Measurements from ENCODE around the gene SUV39H1. TPM values are rescaled to one million over a fixed set of nuclear protein-coding genes. Genes with fewer than 3 reads are reported as not detected.

The SUV39H1 gene
- total RNA-seq, 6 donors from 2014 or later = 1.2 to 7.3 (median 6.0) TPM

DNA sequence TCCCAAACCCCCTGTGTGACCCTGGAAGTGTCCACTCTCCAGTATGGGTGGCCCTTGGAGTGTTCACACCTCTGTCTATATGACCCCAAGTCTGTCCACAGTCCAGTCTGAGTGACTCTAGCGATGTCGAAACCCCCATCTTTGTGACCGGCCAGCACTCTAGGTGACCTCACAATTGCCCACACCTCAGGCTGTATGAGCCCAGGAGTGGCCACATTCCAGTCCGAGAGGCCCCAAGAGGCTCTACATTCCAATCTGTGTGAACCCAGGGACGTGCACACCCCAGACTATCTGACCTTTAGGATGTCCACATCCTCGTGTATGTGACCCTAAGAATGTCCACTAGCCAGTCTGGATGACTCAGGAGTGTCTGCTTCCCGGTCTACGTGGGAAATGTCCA, 57.7 kb downstream of the SUV39H1 start:
- H3K27ac ChIP-seq = no peak overlapping the region
- peak in 1 of 2 donors; percentile 32 for ATAC-seq (ENCODE audit: low FRiP score in 2 of 2)
- DNase-seq = no peak
- WGBS, 2 donors = 70% methylated on average over 8 of the region's 8 CpGs; no CpG with 5 or more reads in 1 of the 2 donors
- no peaks in the 10 kb centered on the region for H3K36me3 ChIP-seq
- peaks cover 0 to 5% (median 0%) of the 10 kb centered on the region in 4 donors for H3K27me3 ChIP-seq
- no peak for TF ChIP-seq POLR2AphosphoS5 (IDR thresholded peaks at IDR 0.05)
- no peak for TF ChIP-seq EP300 (IDR thresholded peaks at IDR 0.05)
- TF ChIP-seq, protein P1, sequence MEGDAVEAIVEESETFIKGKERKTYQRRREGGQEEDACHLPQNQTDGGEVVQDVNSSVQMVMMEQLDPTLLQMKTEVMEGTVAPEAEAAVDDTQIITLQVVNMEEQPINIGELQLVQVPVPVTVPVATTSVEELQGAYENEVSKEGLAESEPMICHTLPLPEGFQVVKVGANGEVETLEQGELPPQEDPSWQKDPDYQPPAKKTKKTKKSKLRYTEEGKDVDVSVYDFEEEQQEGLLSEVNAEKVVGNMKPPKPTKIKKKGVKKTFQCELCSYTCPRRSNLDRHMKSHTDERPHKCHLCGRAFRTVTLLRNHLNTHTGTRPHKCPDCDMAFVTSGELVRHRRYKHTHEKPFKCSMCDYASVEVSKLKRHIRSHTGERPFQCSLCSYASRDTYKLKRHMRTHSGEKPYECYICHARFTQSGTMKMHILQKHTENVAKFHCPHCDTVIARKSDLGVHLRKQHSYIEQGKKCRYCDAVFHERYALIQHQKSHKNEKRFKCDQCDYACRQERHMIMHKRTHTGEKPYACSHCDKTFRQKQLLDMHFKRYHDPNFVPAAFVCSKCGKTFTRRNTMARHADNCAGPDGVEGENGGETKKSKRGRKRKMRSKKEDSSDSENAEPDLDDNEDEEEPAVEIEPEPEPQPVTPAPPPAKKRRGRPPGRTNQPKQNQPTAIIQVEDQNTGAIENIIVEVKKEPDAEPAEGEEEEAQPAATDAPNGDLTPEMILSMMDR (IDR thresholded peaks at IDR 0.05) = no peak
- TF ChIP-seq POLR2A (IDR thresholded peaks at IDR 0.05) = no peak
- no peaks in the 10 kb centered on the region for H3K4me1 ChIP-seq
- H3K4me3 ChIP-seq = no peak overlapping the region
- H3K9me3 ChIP-seq = no peaks in the 10 kb centered on the region

Small RNA genes within 50 kb of the gene (small RNA-seq; reads per million reads assigned to genes)
- 0 reads per million in 4 donors for gene RNU6-1056P

Other genes starting within 250 kb of the SUV39H1 start
- 10 to 100 TPM; 10.2 to 32.4 (median 17.9) TPM for gene SLC38A5, start 226.5 kb upstream of the SUV39H1 start, total RNA-seq
- 10 to 100 TPM; 25.2 to 49.1 (median 42.8) TPM for gene FTSJ1, start 220.5 kb upstream of the SUV39H1 start, total RNA-seq
- gene PORCN, start 187.7 kb upstream of the SUV39H1 start, total RNA-seq = 10 to 100 TPM in 5 of 6 donors, 1 to 10 TPM in 1; 10.0 to 53.4 (median 14.3) TPM
- 100 to 1,000 TPM in 2 of 6 donors, 10 to 100 TPM in 4; 21.0 to 101 (median 74.9) TPM for gene EBP, start 174.9 kb upstream of the SUV39H1 start, total RNA-seq
- 10 to 100 TPM; 15.2 to 26.4 (median 18.8) TPM for gene TBC1D25, start 157.0 kb upstream of the SUV39H1 start, total RNA-seq
- gene RBM3, start 122.2 kb upstream of the SUV39H1 start, total RNA-seq = 100 to 1,000 TPM; 129 to 486 (median 187) TPM
- 100 to 1,000 TPM in 5 of 6 donors, 10 to 100 TPM in 1; 71.2 to 185 (median 141) TPM for gene WDR13, start 99.2 kb upstream of the SUV39H1 start, total RNA-seq
- 10 to 100 TPM; 11.7 to 46.0 (median 33.9) TPM for gene WAS, start 12.9 kb upstream of the SUV39H1 start, total RNA-seq
- gene GLOD5, start 65.0 kb downstream of the SUV39H1 start, total RNA-seq = 1 to 10 TPM in 4 of 6 donors, not detected in 2; 1.1 to 2.1 (median 2.0) TPM
- 1 to 10 TPM in 4 of 6 donors, under 1 TPM in 1, not detected in 1; 0.49 to 3.1 (median 1.6) TPM for gene GATA1, start 89.9 kb downstream of the SUV39H1 start, total RNA-seq
- 100 to 1,000 TPM in 2 of 6 donors, 10 to 100 TPM in 4; 59.1 to 171 (median 86.0) TPM for gene HDAC6, start 105.3 kb downstream of the SUV39H1 start, total RNA-seq
- gene ERAS, start 129.8 kb downstream of the SUV39H1 start, total RNA-seq = not detected
- gene PCSK1N, start 138.9 kb downstream of the SUV39H1 start, total RNA-seq = 1 to 10 TPM; 1.0 to 7.5 (median 2.3) TPM
- gene TIMM17B, start 201.0 kb downstream of the SUV39H1 start, total RNA-seq = 10 to 100 TPM; 29.6 to 49.6 (median 42.6) TPM
- 10 to 100 TPM; 49.1 to 76.9 (median 65.2) TPM for gene PQBP1, start 201.2 kb downstream of the SUV39H1 start, total RNA-seq
- 10 to 100 TPM in 5 of 6 donors, 1 to 10 TPM in 1; 5.2 to 32.0 (median 23.3) TPM for gene SLC35A2, start 214.9 kb downstream of the SUV39H1 start, total RNA-seq
- 10 to 100 TPM; 16.3 to 36.1 (median 26.2) TPM for gene PIM2, start 222.3 kb downstream of the SUV39H1 start, total RNA-seq

Measured in upper lobe of left lung (tissue), 6 donors.